Vagina (tissue), 2 donors: ENCODE results near the gene CLEC2A. TPM values are rescaled to one million over a fixed set of nuclear protein-coding genes. Genes with fewer than 3 reads are reported as not detected.
A peak's percentile ranks its signal among the peaks of the same experiment; 100 is the strongest.

Source experiments
- DNase-seq, 2 donors: peaks; one replicate each; pipeline ENCODE4 v3.0.0-alpha.2; 2017; ENCODE audit errors: extremely low spot score in 2 of 2
- H3K27ac ChIP-seq: fragments of 200-600 bp; sonication (generic); one replicate; pipeline ENCODE4 v1.5.1; 2019
- H3K27me3 ChIP-seq: fragments of 200-600 bp; sonication (generic); one replicate; pipeline ENCODE4 v1.5.1; 2019
- H3K36me3 ChIP-seq, 2 donors: fragments of 200-600 bp; sonication (generic); one replicate each; pipeline ENCODE4 v1.5.1; 2017 to 2019
- H3K4me1 ChIP-seq: fragments of 200-600 bp; sonication (generic); one replicate; pipeline ENCODE4 v1.5.1; 2019
- H3K4me3 ChIP-seq, 2 donors: fragments of 200-600 bp; sonication (generic); 1 replicate in 1 of 2; 2 replicates in 1 of 2; pipeline ENCODE4 v1.5.1; 2016 to 2019
- H3K9me3 ChIP-seq: fragments of 200-600 bp; sonication (generic); one replicate; pipeline ENCODE4 v1.5.1; 2019
- CTCF ChIP-seq, 3 experiments: fragments of 450-650 bp in 2 of 3; fragments of 200-600 bp in 1 of 3; sonication (generic) in 1 of 3; IDR thresholded peaks; one replicate each; pipeline ENCODE4 v1.5.1; 2017 to 2019; ENCODE audit warnings: antibody characterized with exemption in 3 of 3, mild to moderate bottlenecking in 2 of 3, moderate library complexity in 2 of 3
- POLR2A ChIP-seq, 2 donors: fragments of 450-650 bp; IDR thresholded peaks; one replicate each; pipeline ENCODE4 v1.6.1; 2017; ENCODE audit warnings: antibody characterized with exemption in 2 of 2, mild to moderate bottlenecking in 2 of 2, moderate library complexity in 2 of 2
- POLR2AphosphoS5 ChIP-seq, 2 donors: sonication (generic); formaldehyde crosslinking; IDR thresholded peaks; one replicate each; pipeline ENCODE4 v1.9.0; 2017; ENCODE audit warnings: antibody characterized with exemption in 2 of 2, mild to moderate bottlenecking in 2 of 2, low read depth in 1 of 2; ENCODE audit not compliant: insufficient read depth in 1 of 2
- intact Hi-C: fragments of 100-400 bp; cut with DNase I; formaldehyde crosslinking; loops from one replicate; pipeline ENCODE4 v1.15.1; 2023
- total RNA-seq: library from RNA; depleted of rRNA; stranded (reverse); fragments of >200 nt; gene quantifications from one replicate; pipeline ENCODE4 v1.2.3, GENCODE V29; 2016

CLEC2A gene
- total RNA-seq, 1 donor from 2014 or later, result not detected

- Histone ChIP-seq H3K27ac (peak overlapping the region; percentile 94), H3K36me3 (peaks cover 0 to 4% of the 10 kb centered on the region in 2 donors), H3K9me3 (no peaks in the 10 kb centered on the region), H3K4me3 (peak overlapping the region; percentile 15 to 50), H3K27me3 (no peaks in the 10 kb centered on the region), H3K4me1 (peaks cover 19% of the 10 kb centered on the region)
- no peak for DNase-seq
- TF ChIP-seq POLR2A (IDR thresholded peaks at IDR 0.05), result no peak
- TF ChIP-seq CTCF (IDR thresholded peaks at IDR 0.05), result no peak
- no peak for TF ChIP-seq POLR2AphosphoS5 (IDR thresholded peaks at IDR 0.05; ENCODE audit: insufficient read depth in 1 of 2, low read depth in 1 of 2)
- intact Hi-C loops, result loop anchor here (10.0 kb wide), 1 partner anchor 888 kb away; no protein-coding TSS in a partner anchor
Measured at GRCh38 chr12:9866860-9867269, 65.3 kb downstream of the CLEC2A start.

GRCh38 chr12:9864913-9865675 is 67.1 kb downstream of the CLEC2A start:
- Histone ChIP-seq H3K9me3 (no peaks in the 10 kb centered on the region), H3K27ac (peak overlapping the region; percentile 94), H3K27me3 (no peaks in the 10 kb centered on the region), H3K4me1 (peaks cover 2% of the 10 kb centered on the region), H3K4me3 (peak overlapping the region in 1 of 2 donors; percentile 50), H3K36me3 (peaks cover 0 to 4% of the 10 kb centered on the region in 2 donors)
- TF ChIP-seq POLR2A (IDR thresholded peaks at IDR 0.05), result no peak
- TF ChIP-seq POLR2AphosphoS5 (IDR thresholded peaks at IDR 0.05; ENCODE audit: insufficient read depth in 1 of 2, low read depth in 1 of 2), result no peak
- TF ChIP-seq CTCF (IDR thresholded peaks at IDR 0.05), result no peak
- intact Hi-C loops, result loop anchor here (10.0 kb wide), 1 partner anchor 890 kb away; no protein-coding TSS in a partner anchor
- no peak for DNase-seq

Other genes with a start within 250 kb of the CLEC2A start
- gene CLECL1, start 199.3 kb downstream of the CLEC2A start, total RNA-seq, result not detected
- 28.5 TPM for gene CD69, start 171.5 kb downstream of the CLEC2A start, total RNA-seq
- gene KLRF1, start 104.9 kb downstream of the CLEC2A start, total RNA-seq, result not detected
- 35.6 TPM for gene CLEC2B, start 63.0 kb downstream of the CLEC2A start, total RNA-seq
- not detected for gene KLRF2, start 50.9 kb downstream of the CLEC2A start, total RNA-seq
- not detected for gene CLEC12A, start 39.0 kb upstream of the CLEC2A start, total RNA-seq
- not detected for gene CLEC1B, start 66.8 kb upstream of the CLEC2A start, total RNA-seq
- not detected for gene CLEC12B, start 78.3 kb upstream of the CLEC2A start, total RNA-seq
- not detected for gene CLEC9A, start 98.3 kb upstream of the CLEC2A start, total RNA-seq
- 2.2 TPM for gene CLEC1A, start 166.6 kb upstream of the CLEC2A start, total RNA-seq
- 7.9 TPM for gene CLEC7A, start 197.8 kb upstream of the CLEC2A start, total RNA-seq
- not detected for gene OLR1, start 239.8 kb upstream of the CLEC2A start, total RNA-seq
- gene TMEM52B, start 246.7 kb upstream of the CLEC2A start, total RNA-seq, result not detected